ENCODE measurements around the gene OSMR.
"Not testable (repeated sequence)": the region's sequence is repeated elsewhere in the genome, so short reads cannot be mapped to it uniquely, and the experiment has no call there.

OSMR gene

DNA sequence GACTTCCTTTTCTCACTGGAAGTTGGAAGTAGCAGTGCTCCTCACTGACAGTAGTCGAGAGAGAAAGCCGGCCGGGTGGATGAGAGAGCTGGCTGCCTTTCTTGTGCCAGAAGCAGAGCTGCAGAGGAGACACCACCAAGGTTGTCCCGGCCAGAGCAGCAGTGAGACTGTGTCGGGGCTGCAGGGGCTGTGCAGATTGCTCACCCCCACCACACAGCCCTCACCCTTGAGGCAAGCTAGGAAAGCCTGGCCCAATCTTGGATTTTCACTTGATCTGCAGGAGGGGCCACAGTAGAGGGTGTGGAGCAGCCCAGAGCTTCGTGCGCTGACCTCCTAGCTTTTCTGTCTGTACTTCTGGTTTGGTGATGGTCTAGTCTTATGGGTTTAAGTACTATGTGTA lies 9.1 kb downstream of the OSMR start:
- no peak overlapping the region for H3K27ac ChIP-seq (ENCODE audit: low read depth, low read length)
- WGBS = 87% methylated on average over 7 of the region's 7 CpGs
- H3K9me3 ChIP-seq (ENCODE audit: insufficient read depth, low read depth, low read length) = no peaks in the 10 kb centered on the region
- H3K36me3 ChIP-seq (ENCODE audit: insufficient read depth, low read length) = no peaks in the 10 kb centered on the region
- H3K4me1 ChIP-seq (ENCODE audit: insufficient read depth, low read length) = no peaks in the 10 kb centered on the region
- no peak overlapping the region for H3K4me3 ChIP-seq (ENCODE audit: low read length)
- H3K9ac ChIP-seq (ENCODE audit: low read depth, low read length) = no peak overlapping the region
- no peaks in the 10 kb centered on the region for H3K27me3 ChIP-seq (ENCODE audit: insufficient read depth, low read length)

DNA sequence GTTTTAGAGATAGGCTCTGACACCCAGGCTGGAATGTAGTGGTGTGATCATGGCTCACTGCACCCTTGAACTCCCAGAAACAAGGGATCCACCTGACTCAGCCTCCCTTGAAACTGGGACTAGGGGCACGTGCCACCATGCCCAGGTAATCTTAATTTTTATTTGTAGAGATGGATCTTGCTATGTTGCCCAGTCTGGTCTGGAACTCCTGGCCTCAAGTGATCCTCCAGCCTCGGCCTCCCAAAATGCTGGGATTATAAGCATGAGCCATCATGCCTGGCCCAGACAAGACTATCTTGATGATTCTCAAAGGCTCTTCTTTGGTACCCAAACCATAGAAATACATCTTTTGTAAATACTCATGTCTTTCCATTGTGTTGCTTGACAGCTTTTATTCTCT lies 10.8 kb downstream of the OSMR start:
- no peaks in the 10 kb centered on the region for H3K27me3 ChIP-seq (ENCODE audit: insufficient read depth, low read length)
- H3K27ac ChIP-seq (ENCODE audit: low read depth, low read length) = no peak overlapping the region
- peaks cover 2% of the 10 kb centered on the region; the same call in 1 of the 2 replicates for H3K9me3 ChIP-seq (ENCODE audit: insufficient read depth, low read depth, low read length)
- WGBS = 89% methylated on average over 2 of the region's 2 CpGs
- no peaks in the 10 kb centered on the region for H3K4me1 ChIP-seq (ENCODE audit: insufficient read depth, low read length)
- H3K36me3 ChIP-seq (ENCODE audit: insufficient read depth, low read length) = no peaks in the 10 kb centered on the region
- no peak overlapping the region for H3K9ac ChIP-seq (ENCODE audit: low read depth, low read length)
- no peak overlapping the region for H3K4me3 ChIP-seq (ENCODE audit: low read length)

DNA sequence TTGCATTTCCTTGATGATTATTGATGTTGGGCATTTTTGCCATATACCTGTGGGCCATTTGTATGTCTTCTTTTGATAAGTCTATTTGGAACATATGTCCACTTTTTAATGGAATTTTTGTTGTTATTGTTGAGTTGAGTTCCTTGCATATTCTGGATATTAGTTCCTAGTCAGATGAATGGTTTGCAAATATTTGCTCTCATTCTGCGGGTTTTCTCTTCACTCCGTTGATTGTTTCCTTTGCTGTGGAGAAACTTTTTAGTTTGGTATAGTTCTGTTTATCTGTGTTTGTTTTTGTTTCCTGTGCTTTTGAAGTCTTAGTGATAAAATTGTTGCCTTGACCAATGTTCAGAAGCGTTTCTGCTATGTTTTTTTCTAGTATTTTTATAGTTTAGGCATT lies 13.0 kb downstream of the OSMR start:
- Histone ChIP-seq H3K4me3 (ENCODE audit: low read length) (no peak overlapping the region), H3K27me3 (ENCODE audit: insufficient read depth, low read length) (no peaks in the 10 kb centered on the region), H3K4me1 (ENCODE audit: insufficient read depth, low read length) (no peaks in the 10 kb centered on the region), H3K36me3 (ENCODE audit: insufficient read depth, low read length) (no peaks in the 10 kb centered on the region), H3K27ac (ENCODE audit: low read depth, low read length) (no peak overlapping the region), H3K9me3 (ENCODE audit: insufficient read depth, low read depth, low read length) (peaks cover 3% of the 10 kb centered on the region), H3K9ac (ENCODE audit: low read depth, low read length) (no peak overlapping the region)
- WGBS = 94% methylated on average over 3 of the region's 3 CpGs

DNA sequence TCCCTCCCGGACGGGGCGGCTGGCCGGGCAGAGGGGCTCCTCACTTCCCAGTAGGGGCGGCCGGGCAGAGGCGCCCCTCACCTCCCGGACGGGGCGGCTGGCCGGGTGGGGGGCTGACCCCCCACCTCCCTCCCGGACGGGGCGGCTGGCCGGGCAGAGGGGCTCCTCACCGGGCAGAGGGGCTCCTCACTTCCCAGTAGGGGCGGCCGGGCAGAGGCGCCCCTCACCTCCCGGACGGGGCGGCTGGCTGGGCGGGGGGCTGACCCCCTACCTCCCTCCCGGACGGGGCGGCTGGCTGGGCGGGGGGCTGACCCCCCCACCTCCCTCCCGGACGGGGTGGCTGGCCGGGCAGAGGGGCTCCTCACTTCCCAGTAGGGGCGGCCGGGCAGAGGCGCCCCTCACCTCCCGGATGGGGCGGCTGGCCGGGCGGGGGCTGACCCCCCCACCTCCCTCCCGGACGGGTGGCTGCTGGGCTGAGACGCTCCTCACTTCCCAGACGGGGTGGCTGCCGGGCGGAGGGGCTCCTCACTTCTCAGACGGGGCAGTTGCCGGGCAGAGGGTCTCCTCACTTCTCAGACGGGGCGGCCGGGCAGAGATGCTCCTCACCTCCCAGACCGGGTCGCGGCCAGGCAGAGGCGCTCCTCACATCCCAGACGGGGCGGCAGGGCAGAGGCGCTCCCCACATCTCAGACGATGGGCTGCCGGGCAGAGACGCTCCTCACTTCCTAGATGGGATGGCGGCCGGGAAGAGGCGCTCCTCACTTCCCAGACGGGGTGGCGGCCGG lies 16.4 kb downstream of the OSMR start:
- not testable (repeated sequence) for H3K36me3 ChIP-seq (ENCODE audit: insufficient read depth, low read length); H3K4me1 ChIP-seq (ENCODE audit: insufficient read depth, low read length); H3K9ac ChIP-seq (ENCODE audit: low read depth, low read length); H3K9me3 ChIP-seq (ENCODE audit: insufficient read depth, low read depth, low read length); H3K27ac ChIP-seq (ENCODE audit: low read depth, low read length); H3K27me3 ChIP-seq (ENCODE audit: insufficient read depth, low read length); H3K4me3 ChIP-seq (ENCODE audit: low read length)
- 92% methylated on average over 34 of the region's 64 CpGs for WGBS

DNA sequence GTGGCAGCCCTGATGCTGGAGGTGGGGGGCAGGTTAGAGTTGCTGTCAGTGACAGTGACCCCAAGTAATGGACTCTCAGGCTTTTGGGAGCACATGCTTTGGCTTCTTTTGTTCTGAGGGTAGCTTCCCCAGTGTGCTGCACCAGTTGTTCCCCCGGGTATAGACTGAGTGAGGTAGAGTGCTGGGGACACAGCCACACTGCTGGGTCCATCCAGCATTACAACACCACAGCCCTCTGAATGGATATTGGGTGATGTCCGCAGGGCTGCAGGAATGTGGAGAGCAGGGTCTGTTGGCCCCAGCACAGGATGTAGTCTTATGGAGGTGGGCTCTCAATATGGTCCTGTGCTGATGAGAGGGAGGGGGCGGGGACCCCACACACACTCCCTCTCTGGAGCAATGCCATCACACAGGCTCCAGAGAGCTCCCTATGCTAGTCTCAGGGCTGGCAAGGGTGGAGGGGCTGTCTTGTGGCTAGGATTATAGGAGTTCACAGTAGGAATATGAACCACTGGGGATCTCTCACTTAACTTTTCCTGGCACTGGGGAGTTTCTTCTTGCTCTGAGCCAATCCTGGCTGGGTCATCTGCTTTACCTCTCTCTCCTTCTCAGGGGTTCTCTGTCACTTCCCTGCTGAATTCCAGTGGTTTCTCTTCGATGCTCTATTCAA lies 20.7 kb downstream of the OSMR start:
- Histone ChIP-seq H3K4me1 (ENCODE audit: insufficient read depth, low read length) (peaks cover 8% of the 10 kb centered on the region; the same call in 1 of the 2 replicates), H3K9ac (ENCODE audit: low read depth, low read length) (no peak overlapping the region), H3K4me3 (ENCODE audit: low read length) (no peak overlapping the region), H3K27ac (ENCODE audit: low read depth, low read length) (no peak overlapping the region), H3K27me3 (ENCODE audit: insufficient read depth, low read length) (no peaks in the 10 kb centered on the region), H3K36me3 (ENCODE audit: insufficient read depth, low read length) (no peaks in the 10 kb centered on the region), H3K9me3 (ENCODE audit: insufficient read depth, low read depth, low read length) (peaks cover 6% of the 10 kb centered on the region)
- 100% methylated on average over 3 of the region's 4 CpGs for WGBS

DNA sequence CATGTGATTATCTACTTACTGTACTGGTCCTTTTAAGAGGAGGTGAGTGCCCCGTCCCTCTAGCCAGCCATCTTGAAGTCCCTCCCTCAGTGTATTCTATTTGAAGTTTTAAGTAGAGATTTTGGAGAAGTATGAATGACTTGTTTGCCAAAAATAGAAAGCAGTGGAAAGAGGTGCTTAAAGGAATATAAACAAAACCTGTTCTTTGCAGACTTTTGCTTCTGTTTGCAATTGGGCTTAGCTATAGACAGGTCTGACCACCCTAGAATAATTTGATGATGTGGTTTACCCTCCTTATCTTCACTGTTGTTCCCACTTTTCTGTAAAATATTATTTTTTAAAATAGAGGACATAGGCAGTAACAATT lies 21.2 kb downstream of the OSMR start:
- H3K36me3 ChIP-seq (ENCODE audit: insufficient read depth, low read length) = no peaks in the 10 kb centered on the region
- 100% methylated on average over 1 of the region's 1 CpG for WGBS
- H3K4me3 ChIP-seq (ENCODE audit: low read length) = no peak overlapping the region
- no peak overlapping the region for H3K9ac ChIP-seq (ENCODE audit: low read depth, low read length)
- peaks cover 8% of the 10 kb centered on the region; the same call in 1 of the 2 replicates for H3K4me1 ChIP-seq (ENCODE audit: insufficient read depth, low read length)
- H3K27ac ChIP-seq (ENCODE audit: low read depth, low read length) = no peak overlapping the region
- no peaks in the 10 kb centered on the region for H3K27me3 ChIP-seq (ENCODE audit: insufficient read depth, low read length)
- H3K9me3 ChIP-seq (ENCODE audit: insufficient read depth, low read depth, low read length) = peaks cover 6% of the 10 kb centered on the region

DNA sequence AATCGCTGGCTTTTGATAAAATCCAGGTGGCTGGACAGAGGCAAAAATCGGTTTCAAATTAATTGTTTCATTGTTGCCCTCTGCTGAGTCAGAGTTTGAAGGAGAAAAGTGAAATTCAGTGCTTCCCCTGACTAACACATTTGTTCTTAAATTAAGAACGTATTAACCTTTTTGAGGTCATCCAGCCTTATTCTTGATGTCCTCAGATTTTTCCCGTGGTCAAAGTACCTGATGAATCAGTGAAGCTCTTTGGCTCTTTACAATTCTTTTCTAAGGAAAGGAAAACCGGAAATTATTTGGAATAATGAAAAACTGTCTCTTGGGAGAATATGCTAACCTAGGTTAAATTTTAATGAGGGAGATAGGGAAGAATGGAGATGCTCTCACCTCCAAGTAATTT lies 21.6 kb downstream of the OSMR start:
- no peak overlapping the region for H3K27ac ChIP-seq (ENCODE audit: low read depth, low read length)
- no peak overlapping the region for H3K4me3 ChIP-seq (ENCODE audit: low read length)
- no peak overlapping the region for H3K9ac ChIP-seq (ENCODE audit: low read depth, low read length)
- peaks cover 12% of the 10 kb centered on the region; the same call in 1 of the 2 replicates for H3K4me1 ChIP-seq (ENCODE audit: insufficient read depth, low read length)
- H3K27me3 ChIP-seq (ENCODE audit: insufficient read depth, low read length) = no peaks in the 10 kb centered on the region
- H3K9me3 ChIP-seq (ENCODE audit: insufficient read depth, low read depth, low read length) = peaks cover 6% of the 10 kb centered on the region
- no peaks in the 10 kb centered on the region for H3K36me3 ChIP-seq (ENCODE audit: insufficient read depth, low read length)
- WGBS = 71% methylated on average over 5 of the region's 5 CpGs

DNA sequence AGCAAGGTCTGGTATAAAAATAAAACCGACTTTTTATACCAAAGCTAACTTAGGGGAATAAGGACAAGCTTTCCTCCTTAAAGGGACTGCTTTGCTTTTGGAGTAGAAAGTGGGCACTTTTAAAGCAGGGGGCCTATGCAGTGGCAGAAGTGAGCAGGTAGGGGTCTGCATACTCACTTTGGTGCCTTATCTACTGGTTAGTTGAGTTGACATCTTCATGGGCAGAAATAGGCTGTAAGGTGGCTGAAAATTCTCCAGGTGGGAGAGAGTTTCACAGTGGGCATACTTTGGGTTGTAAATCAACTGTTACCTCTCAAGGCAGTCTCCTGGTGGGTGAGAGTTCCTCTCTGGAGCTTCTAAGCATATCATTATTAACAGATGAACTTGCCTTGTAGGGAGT lies 24.8 kb downstream of the OSMR start:
- Histone ChIP-seq H3K36me3 (ENCODE audit: insufficient read depth, low read length) (no peaks in the 10 kb centered on the region), H3K27me3 (ENCODE audit: insufficient read depth, low read length) (no peaks in the 10 kb centered on the region), H3K9ac (ENCODE audit: low read depth, low read length) (no peak overlapping the region), H3K9me3 (ENCODE audit: insufficient read depth, low read depth, low read length) (no peaks in the 10 kb centered on the region), H3K27ac (ENCODE audit: low read depth, low read length) (no peak overlapping the region), H3K4me3 (ENCODE audit: low read length) (no peak overlapping the region), H3K4me1 (ENCODE audit: insufficient read depth, low read length) (peaks cover 12% of the 10 kb centered on the region; the same call in 1 of the 2 replicates)
- WGBS = 100% methylated on average over 1 of the region's 1 CpG

DNA sequence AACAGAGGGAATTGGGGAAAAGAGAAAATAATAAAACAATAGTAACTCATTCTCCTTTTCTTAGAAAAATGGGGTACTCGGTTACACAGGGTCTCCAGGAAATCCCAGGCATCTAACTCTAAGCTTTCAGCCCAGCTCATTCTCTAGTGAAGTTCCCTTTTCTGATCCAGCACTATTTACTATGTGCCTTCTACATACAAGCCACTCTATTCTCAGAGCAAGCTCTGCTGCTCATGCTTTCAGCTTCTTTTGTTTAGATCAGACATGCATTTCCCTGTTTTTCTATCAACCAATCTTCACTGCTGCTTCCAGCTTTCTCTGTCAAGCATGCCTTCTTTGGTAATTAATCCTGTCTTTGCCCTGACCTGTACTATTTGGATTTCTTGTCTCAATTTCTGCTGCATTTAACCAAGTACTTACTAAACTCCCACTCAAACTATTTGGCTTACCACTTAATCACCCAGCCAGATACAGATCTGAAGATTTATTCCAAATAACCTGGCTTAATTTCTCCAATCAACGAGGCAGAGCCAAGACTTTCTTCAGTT lies 25.3 kb downstream of the OSMR start:
- Histone ChIP-seq H3K27ac (ENCODE audit: low read depth, low read length) (no peak overlapping the region), H3K4me1 (ENCODE audit: insufficient read depth, low read length) (peaks cover 12% of the 10 kb centered on the region; the same call in 1 of the 2 replicates), H3K4me3 (ENCODE audit: low read length) (no peak overlapping the region), H3K36me3 (ENCODE audit: insufficient read depth, low read length) (no peaks in the 10 kb centered on the region), H3K9me3 (ENCODE audit: insufficient read depth, low read depth, low read length) (no peaks in the 10 kb centered on the region), H3K27me3 (ENCODE audit: insufficient read depth, low read length) (no peaks in the 10 kb centered on the region), H3K9ac (ENCODE audit: low read depth, low read length) (no peak overlapping the region)
- 78% methylated on average over 2 of the region's 2 CpGs for WGBS

DNA sequence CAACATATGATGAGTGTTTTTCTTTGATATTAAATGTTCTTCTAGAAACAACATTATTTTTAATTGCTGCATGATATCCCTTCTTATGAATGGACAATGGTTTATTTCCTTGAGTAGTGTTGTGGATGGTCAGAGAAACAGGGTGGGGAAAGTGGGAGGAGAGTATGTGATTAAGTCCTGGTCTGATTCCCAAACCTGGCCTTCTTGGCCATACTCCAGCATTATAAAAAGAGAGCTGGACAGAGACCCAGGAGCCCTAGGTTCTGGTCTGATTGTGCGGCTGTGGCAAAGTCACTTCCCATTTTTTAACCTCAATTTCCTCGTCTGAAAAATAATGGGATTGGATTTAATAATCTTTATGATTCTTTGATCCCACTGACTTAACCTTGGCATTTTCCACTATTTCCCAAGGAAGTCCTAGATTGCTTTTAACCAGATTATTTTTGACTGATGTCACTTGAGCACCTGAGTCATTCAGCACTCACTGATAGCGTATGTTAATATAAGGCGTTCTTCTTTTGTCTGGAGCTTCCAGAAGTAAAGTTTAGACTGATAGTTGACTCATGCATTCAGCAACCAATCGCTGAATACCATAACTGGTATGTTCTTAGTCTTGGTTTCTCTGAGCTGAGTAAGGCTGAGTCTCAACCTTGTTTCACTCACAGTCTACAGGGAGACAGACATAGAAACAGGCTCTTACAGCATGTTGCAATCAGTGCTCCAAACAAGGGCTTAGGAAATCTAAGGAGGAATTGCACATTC lies 26.2 kb downstream of the OSMR start:
- Histone ChIP-seq H3K4me3 (ENCODE audit: low read length) (no peak overlapping the region), H3K9ac (ENCODE audit: low read depth, low read length) (no peak overlapping the region), H3K9me3 (ENCODE audit: insufficient read depth, low read depth, low read length) (no peaks in the 10 kb centered on the region), H3K27me3 (ENCODE audit: insufficient read depth, low read length) (no peaks in the 10 kb centered on the region), H3K36me3 (ENCODE audit: insufficient read depth, low read length) (no peaks in the 10 kb centered on the region), H3K27ac (ENCODE audit: low read depth, low read length) (no peak overlapping the region), H3K4me1 (ENCODE audit: insufficient read depth, low read length) (peaks cover 12% of the 10 kb centered on the region; the same call in 1 of the 2 replicates)
- WGBS = 87% methylated on average over 5 of the region's 5 CpGs

DNA sequence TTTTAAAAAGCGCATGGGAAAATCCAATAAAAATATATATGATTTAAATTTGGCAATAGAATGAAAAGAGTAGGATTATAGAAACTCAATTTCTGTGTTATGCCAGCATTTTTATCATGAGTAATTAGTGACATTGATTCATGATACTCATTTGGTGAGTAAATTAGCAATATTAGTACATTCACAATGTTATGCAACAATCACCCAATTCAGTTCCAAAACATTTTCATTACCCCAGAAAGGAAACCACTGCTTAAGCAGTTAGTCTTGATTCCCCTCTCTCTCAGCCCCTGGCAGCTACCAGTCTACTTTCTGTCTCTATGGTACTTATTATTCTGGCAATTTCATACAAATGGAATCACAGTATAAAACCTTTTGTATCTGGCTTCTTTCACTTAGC lies 27.0 kb downstream of the OSMR start:
- peaks cover 12% of the 10 kb centered on the region; the same call in 1 of the 2 replicates for H3K4me1 ChIP-seq (ENCODE audit: insufficient read depth, low read length)
- WGBS = no CpG with 5 or more reads among the region's 1 CpG
- H3K9me3 ChIP-seq (ENCODE audit: insufficient read depth, low read depth, low read length) = no peaks in the 10 kb centered on the region
- H3K36me3 ChIP-seq (ENCODE audit: insufficient read depth, low read length) = no peaks in the 10 kb centered on the region
- H3K27ac ChIP-seq (ENCODE audit: low read depth, low read length) = no peak overlapping the region
- H3K27me3 ChIP-seq (ENCODE audit: insufficient read depth, low read length) = no peaks in the 10 kb centered on the region
- no peak overlapping the region for H3K4me3 ChIP-seq (ENCODE audit: low read length)
- H3K9ac ChIP-seq (ENCODE audit: low read depth, low read length) = no peak overlapping the region
